Stimulated activated CD4-positive, alpha-beta T cell treated with anti-CD3 and anti-CD28 coated beads, TNF-alpha, amount 100 ng/mL, for 4 hours (primary cell): ENCODE results near the gene FBLN2.

Source experiments
- DNase-seq, 3 experiments: peaks; one replicate each; pipeline ENCODE4 v3.0.0-alpha.2; 2020; ENCODE audit warnings: low read depth in 3 of 3

FBLN2 gene

GRCh38 chr3:13532085-13532484, 16.8 kb upstream of the FBLN2 start:
- no peak for DNase-seq

- DNase-seq = no peak
Measured at GRCh38 chr3:13532631-13533030, 16.3 kb upstream of the FBLN2 start.

- DNase-seq = no peak
Measured at GRCh38 chr3:13533885-13534301, 15.0 kb upstream of the FBLN2 start.

GRCh38 chr3:13535526-13535875, 13.4 kb upstream of the FBLN2 start:
- DNase-seq = no peak

- no peak for DNase-seq
Measured at GRCh38 chr3:13535905-13536304, 13.0 kb upstream of the FBLN2 start.

GRCh38 chr3:13536432-13536831, 12.5 kb upstream of the FBLN2 start:
- DNase-seq = no peak

GRCh38 chr3:13536832-13537231, 12.1 kb upstream of the FBLN2 start:
- DNase-seq = no peak

GRCh38 chr3:13537244-13537908, 11.5 kb upstream of the FBLN2 start:
- no peak for DNase-seq

GRCh38 chr3:13537909-13538296, 11.0 kb upstream of the FBLN2 start:
- DNase-seq = no peak

GRCh38 chr3:13538520-13539291, 10.2 kb upstream of the FBLN2 start:
- no peak for DNase-seq

- no peak for DNase-seq
Measured at GRCh38 chr3:13539292-13539638, 9.7 kb upstream of the FBLN2 start.

- DNase-seq = no peak
Measured at GRCh38 chr3:13539671-13540070, 9.3 kb upstream of the FBLN2 start.

- no peak for DNase-seq
Measured at GRCh38 chr3:13540297-13540995, 8.5 kb upstream of the FBLN2 start.

- DNase-seq = no peak
Measured at GRCh38 chr3:13541691-13542090, 7.2 kb upstream of the FBLN2 start.

- DNase-seq = no peak
Measured at GRCh38 chr3:13542142-13542541, 6.8 kb upstream of the FBLN2 start.

- no peak for DNase-seq
Measured at GRCh38 chr3:13543253-13543652, 5.7 kb upstream of the FBLN2 start.

- DNase-seq = no peak
Measured at GRCh38 chr3:13544293-13544831, 4.6 kb upstream of the FBLN2 start.

- DNase-seq = no peak
Measured at GRCh38 chr3:13544951-13545651, 3.8 kb upstream of the FBLN2 start.

- no peak for DNase-seq
Measured at GRCh38 chr3:13545952-13546454, 2.9 kb upstream of the FBLN2 start.

- DNase-seq = no peak
Measured at GRCh38 chr3:13546667-13547171, 2.2 kb upstream of the FBLN2 start.

- DNase-seq = no peak
Measured at GRCh38 chr3:13547591-13548371, 1.1 kb upstream of the FBLN2 start.
